Activated naive CD4-positive, alpha-beta T cell treated with anti-CD3 and anti-CD28 coated beads, Interleukin-2, amount 50 U/mL, for 24 hours (primary cell): Measurements from ENCODE around the gene KRT6C.
"Not testable (repeated sequence)": the region's sequence is repeated elsewhere in the genome, so short reads cannot be mapped to it uniquely, and the experiment has no call there.

Experiments used
- H3K27ac Mint-ChIP-seq: one replicate; pipeline ENCODE4 v1.8.0; 2021; ENCODE audit warnings: mild to moderate bottlenecking, mixed read lengths
- H3K27me3 Mint-ChIP-seq: one replicate; pipeline ENCODE4 v1.8.0; 2021; ENCODE audit warnings: mixed read lengths
- H3K36me3 Mint-ChIP-seq: one replicate; pipeline ENCODE4 v1.8.0; 2021; ENCODE audit warnings: mixed read lengths
- H3K4me1 Mint-ChIP-seq: one replicate; pipeline ENCODE4 v1.8.0; 2021; ENCODE audit warnings: mixed read lengths
- H3K4me3 Mint-ChIP-seq: one replicate; pipeline ENCODE4 v1.8.0; 2021; ENCODE audit warnings: mild to moderate bottlenecking, mixed read lengths
- H3K9me3 Mint-ChIP-seq: one replicate; pipeline ENCODE4 v1.8.0; 2021; ENCODE audit warnings: mixed read lengths

The KRT6C gene

GRCh38 chr12:52508211-52508610 lies 34.6 kb upstream of the KRT6C start:
- no peaks in the 10 kb centered on the region for H3K4me1 Mint-ChIP-seq
- no peak overlapping the region for H3K27ac Mint-ChIP-seq
- no peak overlapping the region for H3K4me3 Mint-ChIP-seq
- peaks cover 18% of the 10 kb centered on the region for H3K27me3 Mint-ChIP-seq
- peaks cover 4% of the 10 kb centered on the region for H3K36me3 Mint-ChIP-seq
- H3K9me3 Mint-ChIP-seq: peaks cover 5% of the 10 kb centered on the region

- H3K36me3 Mint-ChIP-seq: peaks cover 4% of the 10 kb centered on the region
- no peak overlapping the region for H3K4me3 Mint-ChIP-seq
- H3K27ac Mint-ChIP-seq: no peak overlapping the region
- no peaks in the 10 kb centered on the region for H3K4me1 Mint-ChIP-seq
- peaks cover 18% of the 10 kb centered on the region for H3K27me3 Mint-ChIP-seq
- peaks cover 5% of the 10 kb centered on the region for H3K9me3 Mint-ChIP-seq
Measured at GRCh38 chr12:52506858-52507715, 33.5 kb upstream of the KRT6C start.

GRCh38 chr12:52502877-52503276 lies 29.3 kb upstream of the KRT6C start:
- no peaks in the 10 kb centered on the region for H3K9me3 Mint-ChIP-seq
- no peak overlapping the region for H3K27ac Mint-ChIP-seq
- no peaks in the 10 kb centered on the region for H3K4me1 Mint-ChIP-seq
- no peak overlapping the region for H3K4me3 Mint-ChIP-seq
- H3K36me3 Mint-ChIP-seq: no peaks in the 10 kb centered on the region
- H3K27me3 Mint-ChIP-seq: peaks cover 11% of the 10 kb centered on the region

- no peaks in the 10 kb centered on the region for H3K4me1 Mint-ChIP-seq
- no peaks in the 10 kb centered on the region for H3K9me3 Mint-ChIP-seq
- no peaks in the 10 kb centered on the region for H3K36me3 Mint-ChIP-seq
- no peak overlapping the region for H3K27ac Mint-ChIP-seq
- H3K4me3 Mint-ChIP-seq: no peak overlapping the region
- peaks cover 9% of the 10 kb centered on the region for H3K27me3 Mint-ChIP-seq
Measured at GRCh38 chr12:52501490-52501889, 27.9 kb upstream of the KRT6C start.

- H3K4me3 Mint-ChIP-seq, H3K9me3 Mint-ChIP-seq, H3K27ac Mint-ChIP-seq, H3K4me1 Mint-ChIP-seq, H3K36me3 Mint-ChIP-seq, H3K27me3 Mint-ChIP-seq: not testable (repeated sequence)
Measured at GRCh38 chr12:52500574-52500973, 27.0 kb upstream of the KRT6C start.

- H3K4me3 Mint-ChIP-seq: no peak overlapping the region
- H3K4me1 Mint-ChIP-seq: peaks cover 4% of the 10 kb centered on the region
- peaks cover 5% of the 10 kb centered on the region for H3K27me3 Mint-ChIP-seq
Measured at GRCh38 chr12:52499806-52500560, 26.4 kb upstream of the KRT6C start.

GRCh38 chr12:52498946-52499345 lies 25.3 kb upstream of the KRT6C start:
- no peaks in the 10 kb centered on the region for H3K9me3 Mint-ChIP-seq
- no peak overlapping the region for H3K4me3 Mint-ChIP-seq
- H3K4me1 Mint-ChIP-seq: peaks cover 4% of the 10 kb centered on the region
- peaks cover 3% of the 10 kb centered on the region for H3K27me3 Mint-ChIP-seq
- no peaks in the 10 kb centered on the region for H3K36me3 Mint-ChIP-seq
- no peak overlapping the region for H3K27ac Mint-ChIP-seq

More at GRCh38 chr12:52499806-52500560, 26.4 kb upstream of the KRT6C start:
- no peaks in the 10 kb centered on the region for H3K9me3 Mint-ChIP-seq
- H3K36me3 Mint-ChIP-seq: no peaks in the 10 kb centered on the region
- H3K27ac Mint-ChIP-seq: no peak overlapping the region

- H3K27me3 Mint-ChIP-seq: peaks cover 7% of the 10 kb centered on the region
- H3K27ac Mint-ChIP-seq: no peak overlapping the region
- no peak overlapping the region for H3K4me3 Mint-ChIP-seq
- peaks cover 4% of the 10 kb centered on the region for H3K4me1 Mint-ChIP-seq
- no peaks in the 10 kb centered on the region for H3K9me3 Mint-ChIP-seq
- no peaks in the 10 kb centered on the region for H3K36me3 Mint-ChIP-seq
Measured at GRCh38 chr12:52497975-52498374, 24.4 kb upstream of the KRT6C start.

- no peak overlapping the region for H3K4me3 Mint-ChIP-seq
- H3K36me3 Mint-ChIP-seq: no peaks in the 10 kb centered on the region
- no peaks in the 10 kb centered on the region for H3K9me3 Mint-ChIP-seq
- H3K27me3 Mint-ChIP-seq: peaks cover 11% of the 10 kb centered on the region
- H3K4me1 Mint-ChIP-seq: peaks cover 4% of the 10 kb centered on the region
- no peak overlapping the region for H3K27ac Mint-ChIP-seq
Measured at GRCh38 chr12:52496590-52497071, 23.0 kb upstream of the KRT6C start.

GRCh38 chr12:52496054-52496453 lies 22.4 kb upstream of the KRT6C start:
- Mint-ChIP-seq H3K27me3 (peaks cover 16% of the 10 kb centered on the region), H3K4me3 (no peak overlapping the region), H3K9me3 (no peaks in the 10 kb centered on the region), H3K4me1 (peaks cover 4% of the 10 kb centered on the region), H3K36me3 (no peaks in the 10 kb centered on the region), H3K27ac (peak overlapping the region; percentile 32)

- H3K36me3 Mint-ChIP-seq: no peaks in the 10 kb centered on the region
- no peaks in the 10 kb centered on the region for H3K9me3 Mint-ChIP-seq
- H3K27me3 Mint-ChIP-seq: peaks cover 16% of the 10 kb centered on the region
- no peak overlapping the region for H3K4me3 Mint-ChIP-seq
- H3K4me1 Mint-ChIP-seq: peaks cover 4% of the 10 kb centered on the region
- H3K27ac Mint-ChIP-seq: no peak overlapping the region
Measured at GRCh38 chr12:52495389-52495788, 21.8 kb upstream of the KRT6C start.

GRCh38 chr12:52494518-52494917 lies 20.9 kb upstream of the KRT6C start:
- Mint-ChIP-seq H3K4me3 (no peak overlapping the region), H3K36me3 (no peaks in the 10 kb centered on the region), H3K27ac (no peak overlapping the region), H3K27me3 (peaks cover 16% of the 10 kb centered on the region), H3K9me3 (no peaks in the 10 kb centered on the region), H3K4me1 (peaks cover 4% of the 10 kb centered on the region)

- Mint-ChIP-seq H3K36me3 (no peaks in the 10 kb centered on the region), H3K27ac (no peak overlapping the region), H3K9me3 (no peaks in the 10 kb centered on the region), H3K4me1 (peaks cover 4% of the 10 kb centered on the region), H3K4me3 (no peak overlapping the region), H3K27me3 (peaks cover 16% of the 10 kb centered on the region)
Measured at GRCh38 chr12:52494100-52494499, 20.5 kb upstream of the KRT6C start.

GRCh38 chr12:52493172-52493571 lies 19.6 kb upstream of the KRT6C start, which contains the start of gene KRT6A:
KRT6A (minus strand) TSS chr12:52493257; CDS start chr12:52493188, 69 bp downstream.
- no peak within 1 kb of the TSS for H3K27ac Mint-ChIP-seq
- peaks cover 4% of the 10 kb centered on the region for H3K4me1 Mint-ChIP-seq
- H3K36me3 Mint-ChIP-seq: no peaks in the 10 kb centered on the region
- H3K4me3 Mint-ChIP-seq: no peak within 1 kb of the TSS
- H3K9me3 Mint-ChIP-seq: no peaks in the 10 kb centered on the region
- peaks cover 20% of the 10 kb centered on the region for H3K27me3 Mint-ChIP-seq

GRCh38 chr12:52492405-52492804 lies 18.8 kb upstream of the KRT6C start:
- not testable (repeated sequence) for H3K4me3 Mint-ChIP-seq, H3K4me1 Mint-ChIP-seq, H3K36me3 Mint-ChIP-seq, H3K9me3 Mint-ChIP-seq, H3K27ac Mint-ChIP-seq
- peaks cover 20% of the 10 kb centered on the region for H3K27me3 Mint-ChIP-seq

GRCh38 chr12:52491495-52491894 lies 17.9 kb upstream of the KRT6C start:
- H3K4me3 Mint-ChIP-seq, H3K4me1 Mint-ChIP-seq, H3K9me3 Mint-ChIP-seq, H3K27ac Mint-ChIP-seq, H3K36me3 Mint-ChIP-seq: not testable (repeated sequence)
- H3K27me3 Mint-ChIP-seq: peaks cover 18% of the 10 kb centered on the region
